HepG2 (cell line): ENCODE results near the gene RAPGEF5.

Experiments used
- EZH2 ChIP-seq: conservative IDR thresholded peaks from 2 replicates; pipeline ENCODE4 v1.6.1; 2012; ENCODE audit warnings: mild to moderate bottlenecking, low read depth, low read length, moderate library complexity
- RFX5 ChIP-seq: IDR thresholded peaks from 2 replicates; pipeline ENCODE4 v1.6.1; 2011; ENCODE audit warnings: low read depth, low read length, improper control_type of control experiment
- ZFP1 ChIP-seq: IDR thresholded peaks from 2 replicates; pipeline ENCODE4 v1.6.1; 2016
- ZFP36 ChIP-seq: fragments of 150-350 bp; IDR thresholded peaks from 2 replicates; pipeline ENCODE4 v1.6.1; 2018; ENCODE audit warnings: borderline replicate concordance, low read length, low read depth; ENCODE audit not compliant: partially characterized antibody
- ZNF547 ChIP-seq: sonication (generic); formaldehyde crosslinking; IDR thresholded peaks from 2 replicates; pipeline ENCODE4 v1.5.1; 2020; ENCODE audit warnings: mild to moderate bottlenecking, missing genetic modification reagents

DNA sequence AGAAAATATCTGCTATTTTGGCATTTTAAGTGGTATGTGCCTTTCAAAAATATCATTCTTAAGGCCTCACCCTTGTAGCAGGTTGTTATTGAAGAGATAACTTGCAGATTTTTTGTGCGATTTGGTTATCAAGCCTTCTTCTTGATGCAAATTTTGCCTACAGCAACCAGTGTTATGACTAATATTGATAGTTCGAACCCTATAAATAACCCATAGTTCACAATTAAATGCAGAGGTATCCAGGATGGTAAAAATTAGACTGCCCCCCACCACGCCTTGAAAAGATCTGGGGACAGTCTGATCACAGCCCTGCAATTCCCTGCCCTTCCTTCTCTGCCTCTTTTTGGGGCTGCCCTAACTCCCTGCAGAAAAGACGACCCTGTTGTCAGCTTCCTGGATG is 28.4 kb upstream of the RAPGEF5 start:
- TF ChIP-seq RFX5, result no peak
- TF ChIP-seq ZNF547 (CRISPR knock-in tag), result no peak
- no peak for TF ChIP-seq ZFP1 (CRISPR knock-in tag)
- TF ChIP-seq EZH2, result no peak
- TF ChIP-seq ZFP36, result no peak
